ENCODE measurements around the gene MT3.

GRCh38 chr16:56551796-56552738, 37.3 kb upstream of the MT3 start:
- no peak for TF ChIP-seq CTCF (IDR thresholded peaks at IDR 0.05)
- no peak for TF ChIP-seq POLR2AphosphoS5 (IDR thresholded peaks at IDR 0.05)
- no peak for TF ChIP-seq POLR2A (IDR thresholded peaks at IDR 0.05)

All from suprapubic skin (tissue), 4 donors.